H1 (cell line): Measurements from ENCODE around the gene HNRNPH2. TPM values are rescaled to one million over a fixed set of nuclear protein-coding genes. Genes with fewer than 3 reads are reported as not detected.

Experiments used
- CTCF ChIA-PET: fragments of 300-600 bp; sonication (Branson Sonifier 250); formaldehyde crosslinking; loops from one replicate; lab custom pipeline; 2021; ENCODE audit not compliant: partially characterized antibody; lab: Charles Lee
- POLR2A ChIA-PET: fragments of 300-600 bp; sonication (Branson Sonifier 250); formaldehyde crosslinking; loops from one replicate; lab custom pipeline; 2021; ENCODE audit warnings: inconsistent platforms; ENCODE audit not compliant: partially characterized antibody; lab: Charles Lee
- DNase-seq, 2 experiments: peaks; one replicate each; pipeline versions ENCODE4 v3.0.0 to v3.0.0-alpha.2; 2010 to 2022; ENCODE audit warnings: low spot score in 2 of 2, low read depth in 1 of 2, mixed read lengths in 1 of 2
- FAIRE-seq: peaks from 2 replicates; lab custom pipeline; 2011; peaks lifted over from hg19 to GRCh38; lab: Jason Lieb, UNC
- H2AFZ ChIP-seq: 2 replicates; pipeline ENCODE4 v1.8.1; 2012; ENCODE audit warnings: low read length, inconsistent platforms
- H2AK5ac ChIP-seq: 2 replicates; pipeline ENCODE4 v1.6.1; 2013; ENCODE audit warnings: low read depth, low read length
- H2BK120ac ChIP-seq: replicated peaks from 2 replicates; pipeline ENCODE3; 2013; ENCODE audit warnings: low read depth, low read length, inconsistent platforms
- H2BK12ac ChIP-seq: 2 replicates; pipeline ENCODE4 v1.6.1; 2013; ENCODE audit warnings: low read depth, low read length
- H2BK15ac ChIP-seq: 2 replicates; pipeline ENCODE4 v1.6.1; 2013; ENCODE audit warnings: low read length
- H2BK20ac ChIP-seq: 2 replicates; pipeline ENCODE4 v1.6.1; 2013; ENCODE audit warnings: low read length
- H2BK5ac ChIP-seq: 2 replicates; pipeline ENCODE4 v1.6.1; 2013; ENCODE audit warnings: low read depth, low read length
- H3K14ac ChIP-seq: 2 replicates; pipeline ENCODE4 v1.6.1; 2013; ENCODE audit warnings: inconsistent platforms; ENCODE audit not compliant: insufficient read length
- H3K18ac ChIP-seq: 2 replicates; pipeline ENCODE4 v1.6.1; 2013; ENCODE audit warnings: low read length; ENCODE audit errors: extremely low read depth
- H3K23ac ChIP-seq: 2 replicates; pipeline ENCODE4 v1.6.1; 2013; ENCODE audit warnings: inconsistent platforms; ENCODE audit not compliant: insufficient read length
- H3K23me2 ChIP-seq: 2 replicates; pipeline ENCODE4 v1.6.1; 2013; ENCODE audit warnings: low read depth, low read length
- H3K27ac ChIP-seq: 2 replicates; pipeline ENCODE4 v1.6.1; 2011; ENCODE audit warnings: low read depth, low read length, inconsistent platforms
- H3K27me3 ChIP-seq, 4 experiments: replicated peaks in 1 of 4; 1 replicate in 1 of 4; 2 replicates in 3 of 4; pipeline versions ENCODE4 v1.6.1 to v1.8.1; 2011 to 2013; ENCODE audit warnings: low read length in 3 of 4, mild to moderate bottlenecking in 3 of 4, inconsistent platforms in 2 of 4, mixed read lengths in 2 of 4, moderate library complexity in 1 of 4; ENCODE audit not compliant: control insufficient read depth in 3 of 4, insufficient read depth in 3 of 4; ENCODE audit errors: extremely low read depth in 1 of 4
- H3K36me3 ChIP-seq, 4 experiments: 2 replicates each; pipeline versions ENCODE4 v1.6.1 to v1.8.1; 2011 to 2013; ENCODE audit warnings: mild to moderate bottlenecking in 4 of 4, low read length in 3 of 4, moderate library complexity in 2 of 4, control low read depth in 1 of 4, inconsistent platforms in 1 of 4; ENCODE audit not compliant: insufficient read depth in 4 of 4, control insufficient read depth in 2 of 4
- H3K4ac ChIP-seq: replicated peaks from 2 replicates; pipeline ENCODE3; 2013; ENCODE audit warnings: low read length, low read depth, mixed read lengths, inconsistent platforms; ENCODE audit not compliant: insufficient read length
- H3K4me1 ChIP-seq, 4 experiments: replicated peaks in 1 of 4; 1 replicate in 1 of 4; 2 replicates in 3 of 4; pipeline versions ENCODE4 v1.6.1 to v1.8.1; 2011 to 2013; ENCODE audit warnings: low read length in 3 of 4, inconsistent platforms in 2 of 4, mixed read lengths in 1 of 4; ENCODE audit not compliant: insufficient read depth in 4 of 4, control insufficient read depth in 3 of 4
- H3K4me2 ChIP-seq, 2 experiments: 2 replicates each; pipeline versions ENCODE4 v1.6.1 to v1.8.1; 2011 to 2013; ENCODE audit warnings: low read depth in 2 of 2, low read length in 2 of 2, control low read depth in 1 of 2, inconsistent platforms in 1 of 2, mild to moderate bottlenecking in 1 of 2; ENCODE audit not compliant: insufficient read depth in 1 of 2
- H3K4me3 ChIP-seq, 4 experiments: fragments of 200-600, 300-600 bp in 1 of 4; sonication (generic), shearing (Covaris generic), sonication (Bioruptor Twin) in 1 of 4; 2 replicates each; pipeline versions ENCODE4 v1.5.1 to v1.8.1; 2011 to 2016; ENCODE audit warnings: low read length in 4 of 4, low read depth in 3 of 4, control low read depth in 2 of 4, inconsistent platforms in 2 of 4, mild to moderate bottlenecking in 2 of 4, mixed read lengths in 1 of 4, moderate library complexity in 1 of 4; ENCODE audit not compliant: insufficient read depth in 2 of 4; ENCODE audit errors: extremely low read depth in 1 of 4
- H3K56ac ChIP-seq: replicated peaks from 2 replicates; pipeline ENCODE3; 2013; ENCODE audit warnings: low read depth, mild to moderate bottlenecking, mixed read lengths, low read length, inconsistent platforms; ENCODE audit not compliant: insufficient read length
- H3K79me1 ChIP-seq: 2 replicates; pipeline ENCODE4 v1.6.1; 2013; ENCODE audit warnings: low read depth, low read length, control low read depth
- H3K79me2 ChIP-seq, 2 experiments: 2 replicates each; pipeline versions ENCODE4 v1.6.1 to v1.8.1; 2012 to 2013; ENCODE audit warnings: low read length in 2 of 2, mild to moderate bottlenecking in 2 of 2, inconsistent platforms in 1 of 2; ENCODE audit not compliant: insufficient read depth in 2 of 2, control insufficient read depth in 1 of 2
- H3K9ac ChIP-seq, 4 experiments: replicated peaks in 1 of 4; 1 replicate in 1 of 4; 2 replicates in 3 of 4; pipeline versions ENCODE4 v1.6.1 to v1.8.1; 2011 to 2013; ENCODE audit warnings: low read depth in 3 of 4, low read length in 3 of 4, control low read depth in 2 of 4, mild to moderate bottlenecking in 2 of 4, moderate library complexity in 2 of 4, inconsistent platforms in 1 of 4; ENCODE audit errors: extremely low read depth in 1 of 4
- H3K9me3 ChIP-seq, 2 experiments: 2 replicates each; pipeline versions ENCODE4 v1.6.1 to v1.8.1; 2012 to 2013; ENCODE audit warnings: mild to moderate bottlenecking in 2 of 2, moderate library complexity in 2 of 2, control low read depth in 1 of 2, inconsistent platforms in 1 of 2, low read depth in 1 of 2, low read length in 1 of 2, mixed read lengths in 1 of 2; ENCODE audit not compliant: insufficient read depth in 2 of 2
- H4K20me1 ChIP-seq, 2 experiments: replicated peaks in 1 of 2; 2 replicates each; pipeline versions ENCODE3 to v1.8.1; 2011 to 2013; ENCODE audit warnings: inconsistent platforms in 2 of 2, low read length in 2 of 2, mild to moderate bottlenecking in 1 of 2; ENCODE audit not compliant: insufficient read depth in 2 of 2, control insufficient read depth in 1 of 2
- H4K5ac ChIP-seq: 2 replicates; pipeline ENCODE4 v1.6.1; 2013; ENCODE audit warnings: low read length, low read depth, mixed read lengths, inconsistent platforms; ENCODE audit not compliant: insufficient read length
- H4K8ac ChIP-seq: 2 replicates; pipeline ENCODE4 v1.8.0; 2013; ENCODE audit warnings: mild to moderate bottlenecking, moderate library complexity, low read length, inconsistent platforms; ENCODE audit not compliant: insufficient read depth; ENCODE audit errors: extremely low read depth
- H4K91ac ChIP-seq: replicated peaks from 2 replicates; pipeline ENCODE3; 2013; ENCODE audit warnings: low read length, mixed read lengths, inconsistent platforms; ENCODE audit not compliant: insufficient read length
- ASH2L ChIP-seq: fragments of 200-600, 300-600 bp; sonication (generic); IDR thresholded peaks from one replicate; pipeline ENCODE4 v1.7.1; 2017; ENCODE audit warnings: low read length
- CHD1 ChIP-seq: IDR thresholded peaks from 2 replicates; pipeline ENCODE4 v1.6.1; 2012; ENCODE audit warnings: low read depth, low read length, improper control_type of control experiment
- EP300 ChIP-seq, 2 experiments: IDR thresholded peaks; 1 replicate in 1 of 2; 2 replicates in 1 of 2; pipeline ENCODE4 v1.6.1; 2011 to 2012; ENCODE audit warnings: low read depth in 2 of 2, low read length in 2 of 2, mild to moderate bottlenecking in 2 of 2, borderline replicate concordance in 1 of 2, inconsistent platforms in 1 of 2, moderate library complexity in 1 of 2
- FOSL1 ChIP-seq: IDR thresholded peaks from 2 replicates; pipeline ENCODE4 v1.6.1; 2011; ENCODE audit warnings: mild to moderate bottlenecking, low read depth, low read length, moderate library complexity; ENCODE audit not compliant: insufficient read depth
- GABPA ChIP-seq: IDR thresholded peaks from 2 replicates; pipeline ENCODE4 v1.6.1; 2011; ENCODE audit warnings: mild to moderate bottlenecking, low read length, moderate library complexity, borderline replicate concordance; ENCODE audit not compliant: insufficient read depth
- GTF2F1 ChIP-seq: IDR thresholded peaks from 2 replicates; pipeline ENCODE4 v1.6.1; 2012; ENCODE audit warnings: low read depth, low read length, improper control_type of control experiment, borderline replicate concordance
- HDAC2 ChIP-seq, 2 experiments: fragments of 300-600 bp in 1 of 2; sonication (generic) in 1 of 2; IDR thresholded peaks; 2 replicates each; pipeline ENCODE4 v1.6.1; 2011 to 2012; ENCODE audit warnings: low read depth in 2 of 2, low read length in 2 of 2, mild to moderate bottlenecking in 2 of 2, moderate library complexity in 2 of 2, borderline replicate concordance in 1 of 2, inconsistent platforms in 1 of 2
- PHF8 ChIP-seq: fragments of 200-600 bp; sonication (generic); conservative IDR thresholded peaks from 2 replicates; pipeline ENCODE4 v1.7.1; 2012; ENCODE audit warnings: low read depth, mild to moderate bottlenecking, inconsistent platforms, low read length, moderate library complexity
- POLR2AphosphoS5 ChIP-seq: IDR thresholded peaks from 2 replicates; pipeline ENCODE4 v1.6.1; 2011; ENCODE audit warnings: low read depth, low read length
- SP2 ChIP-seq: IDR thresholded peaks from 2 replicates; pipeline ENCODE4 v1.6.1; 2012; ENCODE audit warnings: mild to moderate bottlenecking, low read length, inconsistent platforms
- TAF1 ChIP-seq: IDR thresholded peaks from 2 replicates; pipeline ENCODE4 v1.6.1; 2011; ENCODE audit warnings: mild to moderate bottlenecking, low read depth, low read length
- WGBS, 2 experiments: shearing (Covaris generic) in 1 of 2; methylation state at CpG; one replicate each; pipeline versions ENCODE4 v1.1.6 to v1.1.7; 2013 to 2015; ENCODE audit warnings: low lambda C conversion rate in 2 of 2, mixed read lengths in 2 of 2, inconsistent platforms in 1 of 2, low coverage in 1 of 2, missing lambda C conversion rate in 1 of 2; ENCODE audit not compliant: insufficient replicate concordance in 2 of 2, insufficient coverage in 1 of 2, insufficient read length in 1 of 2; ENCODE audit errors: extremely low coverage in 1 of 2, missing lambda C conversion rate in 1 of 2; 5-methylcytosine and 5-hydroxymethylcytosine counted together
- polyA plus RNA-seq, 7 experiments: library from polyadenylated mRNA; depleted of rRNA in 3 of 7; stranded (reverse) in 5 of 7; unstranded in 2 of 7; fragments of >200 nt in 5 of 7; fragments of 200-250 nt in 2 of 7; gene quantifications; 1 replicate in 5 of 7; 2 replicates in 1 of 7; 4 replicates in 1 of 7; pipeline versions ENCODE4 v1.2.1 to v1.2.3, GENCODE V29; 2011 to 2013; ENCODE audit warnings: missing spikeins in 2 of 7, mixed read lengths in 2 of 7
- total RNA-seq: library from RNA; stranded (reverse); fragmentation: NEBNext Ultra II Directional; extraction: Animal tissue kit (Norgen Biotek cat#: 25700); gene quantifications from 2 replicates; pipeline ENCODE4 v1.2.1, GENCODE V29; 2021
- TF ChIP-seq, protein P1 (sequence below): IDR thresholded peaks from 2 replicates; pipeline ENCODE4 v1.6.1; 2011; ENCODE audit warnings: low read length, improper control_type of control experiment

HNRNPH2 gene
- total and polyA plus RNA-seq, 2 of the 8 experiments (the other 6 are each of a cell fraction or from before 2014, with no cell fraction given) = 27.7 to 66.7 TPM

DNA sequence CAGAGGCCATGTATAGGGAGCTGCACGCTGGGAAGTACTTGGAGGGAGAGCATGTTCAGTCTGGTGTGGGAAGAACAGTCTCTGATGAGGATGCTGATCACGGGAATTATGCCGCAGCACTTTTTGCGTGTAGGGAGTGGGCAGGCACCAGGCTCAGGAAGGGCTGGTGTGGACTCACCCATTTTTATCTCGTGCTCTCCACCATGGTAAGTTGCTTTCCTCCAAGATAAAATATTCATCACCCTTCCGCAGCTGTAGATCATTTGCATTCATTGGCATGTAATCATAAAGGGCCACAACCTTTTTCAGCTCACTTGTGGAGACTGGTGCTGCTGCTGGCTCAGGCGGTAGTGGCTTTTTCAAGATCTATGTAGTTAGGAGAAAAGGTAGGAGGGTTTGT is 47.6 kb upstream of the HNRNPH2 start:
- no peak overlapping the region for H2BK5ac ChIP-seq
- no peaks in the 10 kb centered on the region for H3K36me3 ChIP-seq
- no peak overlapping the region for H3K18ac ChIP-seq
- no peak overlapping the region for H4K5ac ChIP-seq
- no peaks in the 10 kb centered on the region for H3K4me1 ChIP-seq
- H3K14ac ChIP-seq = no peak overlapping the region
- 89% methylated on average over 6 of the region's 7 CpGs; no CpG with 5 or more reads in 1 of the 2 experiments for WGBS, 2 experiments
- no peaks in the 10 kb centered on the region for H3K79me2 ChIP-seq
- H3K23me2 ChIP-seq = no peaks in the 10 kb centered on the region
- H3K27me3 ChIP-seq = no peaks in the 10 kb centered on the region
- H4K91ac ChIP-seq = no peak overlapping the region
- no peak overlapping the region for H2AFZ ChIP-seq
- H2AK5ac ChIP-seq = no peak overlapping the region
- H3K79me1 ChIP-seq = no peaks in the 10 kb centered on the region
- no peaks in the 10 kb centered on the region for H4K20me1 ChIP-seq
- FAIRE-seq = no peak
- no peak overlapping the region for H2BK20ac ChIP-seq
- H2BK12ac ChIP-seq = no peak overlapping the region
- H3K27ac ChIP-seq = no peak overlapping the region
- no peak overlapping the region for H3K4ac ChIP-seq
- no peak overlapping the region for H2BK15ac ChIP-seq
- no peaks in the 10 kb centered on the region for H3K9me3 ChIP-seq
- H4K8ac ChIP-seq = no peak overlapping the region
- no peak for DNase-seq
- no peak overlapping the region for H3K4me2 ChIP-seq
- no peak overlapping the region for H2BK120ac ChIP-seq
- no peak overlapping the region for H3K56ac ChIP-seq
- H3K4me3 ChIP-seq = no peak overlapping the region
- POLR2A ChIA-PET = interaction anchor here (1.5 kb wide), 1 partner anchor 30 kb away, joined by 5 read pairs; the partner anchor contains the start of gene RPL36A
- H3K9ac ChIP-seq = no peak overlapping the region
- CTCF ChIA-PET = interaction anchor here (0.7 kb wide), 1 partner anchor 23 kb away, joined by 3 read pairs; no protein-coding TSS in a partner anchor
- no peak overlapping the region for H3K23ac ChIP-seq
- TF ChIP-seq PHF8 = no peak
- no peak for TF ChIP-seq SP2
- TF ChIP-seq GTF2F1 = no peak
- TF ChIP-seq FOSL1 = no peak
- no peak for TF ChIP-seq GABPA
- no peak for TF ChIP-seq ASH2L
- no peak for TF ChIP-seq TAF1
- TF ChIP-seq EP300 (IDR thresholded peaks at IDR 0.05; ENCODE audit: borderline replicate concordance in 1 of 2, low read depth in 2 of 2, low read length in 2 of 2) = no peak
- no peak for TF ChIP-seq CHD1
- no peak for TF ChIP-seq POLR2AphosphoS5
- TF ChIP-seq HDAC2 (IDR thresholded peaks at IDR 0.05; ENCODE audit: borderline replicate concordance in 1 of 2, low read depth in 2 of 2, low read length in 2 of 2) = no peak
- TF ChIP-seq, protein P1, sequence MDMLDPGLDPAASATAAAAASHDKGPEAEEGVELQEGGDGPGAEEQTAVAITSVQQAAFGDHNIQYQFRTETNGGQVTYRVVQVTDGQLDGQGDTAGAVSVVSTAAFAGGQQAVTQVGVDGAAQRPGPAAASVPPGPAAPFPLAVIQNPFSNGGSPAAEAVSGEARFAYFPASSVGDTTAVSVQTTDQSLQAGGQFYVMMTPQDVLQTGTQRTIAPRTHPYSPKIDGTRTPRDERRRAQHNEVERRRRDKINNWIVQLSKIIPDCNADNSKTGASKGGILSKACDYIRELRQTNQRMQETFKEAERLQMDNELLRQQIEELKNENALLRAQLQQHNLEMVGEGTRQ = no peak
